Activated T-cell treated with anti-CD3 and anti-CD28 coated beads for 24 hours (primary cell): ENCODE results near the gene NPLOC4.

ENCODE experiments used
- DNase-seq: peaks from one replicate; pipeline ENCODE4 v3.0.0-alpha.2; 2020; ENCODE audit warnings: low read depth

The NPLOC4 gene

DNA sequence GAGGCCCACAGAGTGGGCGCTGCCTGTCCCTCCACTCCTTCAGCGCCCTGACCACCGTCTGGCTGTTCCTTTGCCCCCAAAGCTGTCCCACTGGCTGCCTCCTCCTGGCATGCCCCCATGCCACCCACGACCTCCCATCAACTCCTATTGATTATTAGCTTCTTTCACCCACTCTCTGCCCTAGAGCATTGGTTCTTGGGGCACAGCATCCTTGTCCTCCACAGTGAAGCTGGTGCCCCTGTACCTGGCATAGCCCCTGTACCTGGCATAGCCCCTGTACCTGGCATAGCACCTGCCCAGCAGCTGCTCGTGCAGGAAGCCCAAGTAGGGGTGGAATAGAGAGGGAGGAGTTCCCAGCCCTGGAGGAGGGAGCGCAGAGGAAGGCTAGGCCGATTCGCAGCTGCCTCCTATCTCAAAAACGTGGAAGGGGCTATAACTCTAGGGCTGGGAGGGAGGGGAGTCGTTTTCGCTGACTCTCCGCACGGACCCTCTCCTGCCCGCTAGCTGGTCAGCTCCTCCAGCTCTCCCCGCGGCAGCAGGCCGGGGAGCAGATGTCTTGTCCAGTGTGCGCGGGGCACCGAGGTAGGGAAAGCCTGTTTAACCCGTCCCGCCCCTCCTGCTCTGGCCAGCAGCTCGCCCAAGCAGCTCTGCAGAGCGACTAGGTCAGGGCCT lies 118.7 kb downstream of the NPLOC4 start:
- DNase-seq: no peak

GRCh38 chr17:81517339-81518112 lies 119.4 kb downstream of the NPLOC4 start:
- DNase-seq: no peak

- DNase-seq: no peak
Measured at GRCh38 chr17:81517009-81517338, 119.9 kb downstream of the NPLOC4 start.

DNA sequence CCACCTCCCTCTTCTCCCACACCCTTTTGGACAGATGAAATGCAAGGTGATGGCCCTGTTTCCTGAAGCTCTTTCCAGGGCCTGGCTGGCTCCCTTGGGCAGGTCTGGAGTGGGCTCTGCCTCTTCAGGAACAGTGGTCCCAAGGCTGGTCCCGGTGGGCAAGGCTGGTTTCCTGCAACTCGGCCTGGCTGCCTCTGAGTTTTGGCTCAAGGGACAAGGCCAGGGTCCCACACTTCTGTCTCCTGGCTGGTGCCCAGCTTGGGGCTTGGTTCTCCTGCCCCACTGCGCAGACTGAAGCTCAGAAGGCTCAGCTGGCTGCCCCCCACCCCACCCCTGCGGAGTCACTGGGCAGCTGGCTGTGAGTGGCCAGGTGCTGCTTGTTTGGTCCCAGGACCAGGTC lies 120.5 kb downstream of the NPLOC4 start:
- no peak for DNase-seq

DNA sequence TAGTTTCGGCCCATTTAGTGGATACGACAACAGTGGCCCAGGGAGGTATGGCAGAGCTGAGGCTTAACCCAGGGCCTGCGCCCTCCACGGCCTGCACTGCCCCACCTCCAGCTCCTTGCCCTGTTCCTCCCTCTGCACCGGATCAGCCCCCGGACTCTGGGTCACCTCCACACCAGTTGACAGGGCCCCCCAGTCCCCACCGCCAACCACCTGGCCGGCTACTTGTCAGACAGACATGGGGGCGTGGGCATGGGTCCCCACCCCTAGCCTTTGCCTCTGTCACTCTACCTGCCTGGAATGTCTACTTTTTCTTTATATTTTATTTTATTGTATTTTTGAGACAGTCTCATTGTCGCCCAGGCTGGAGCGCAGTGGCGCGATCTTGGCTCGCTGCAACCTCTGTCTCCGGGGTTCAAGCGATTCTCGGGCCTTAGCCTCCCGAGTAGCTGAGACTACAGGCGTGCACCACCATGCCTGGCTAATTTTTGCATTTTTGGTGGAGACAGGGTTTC lies 121.3 kb downstream of the NPLOC4 start:
- no peak for DNase-seq

DNA sequence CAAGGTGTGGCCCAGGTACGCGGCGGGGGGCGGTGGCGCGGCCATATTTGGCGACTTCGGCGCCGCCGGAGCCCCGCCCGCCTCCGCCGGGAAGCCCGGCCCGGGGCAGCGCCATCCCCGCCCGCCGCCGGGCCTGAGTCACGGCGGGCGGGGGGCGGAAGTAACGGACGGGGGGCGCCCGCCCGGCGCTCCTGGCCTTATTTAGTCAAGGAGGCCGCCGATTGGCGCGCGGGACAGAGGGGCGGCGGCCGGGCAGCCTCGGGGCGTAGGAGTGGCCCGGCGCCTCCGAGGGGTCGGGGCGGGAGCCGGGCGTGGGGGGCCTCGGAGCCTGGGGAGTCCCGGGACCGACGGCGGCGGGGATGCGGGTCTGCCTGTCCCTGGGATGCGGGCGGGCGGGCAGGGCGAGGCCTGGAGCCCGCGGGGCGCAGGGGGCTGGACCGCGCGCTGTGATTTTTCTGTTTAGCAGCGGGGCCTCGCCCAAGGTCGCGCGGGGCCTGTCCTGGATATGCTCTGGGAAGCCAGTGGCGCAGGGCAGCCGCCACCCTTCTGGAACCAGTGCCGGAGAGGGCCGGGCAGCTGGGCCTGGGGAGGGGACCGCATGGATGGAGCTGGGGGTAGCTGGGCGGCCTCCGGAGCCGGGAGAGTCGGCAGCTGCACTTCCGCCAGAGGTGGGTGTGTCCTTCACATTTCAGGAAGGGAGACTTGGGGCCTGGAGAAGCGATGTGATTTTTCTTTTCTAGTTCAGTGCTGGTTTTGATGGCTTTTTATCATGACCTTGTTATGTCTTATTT lies 122.0 kb downstream of the NPLOC4 start:
- peak; percentile 52 for DNase-seq

DNA sequence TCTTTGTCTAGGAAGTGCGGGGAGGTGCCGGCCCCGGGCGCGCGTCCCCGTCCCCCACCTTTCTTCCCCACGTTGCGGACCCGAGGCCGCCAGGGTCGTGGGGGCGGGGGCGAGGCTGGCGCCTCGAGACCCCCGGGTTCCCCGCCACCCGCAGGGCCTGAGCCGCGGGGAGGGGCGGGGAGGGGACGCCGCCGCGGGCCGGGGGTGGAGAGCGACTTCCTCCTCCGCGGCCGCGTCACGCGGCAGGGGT lies 122.5 kb downstream of the NPLOC4 start:
- DNase-seq: no peak

DNA sequence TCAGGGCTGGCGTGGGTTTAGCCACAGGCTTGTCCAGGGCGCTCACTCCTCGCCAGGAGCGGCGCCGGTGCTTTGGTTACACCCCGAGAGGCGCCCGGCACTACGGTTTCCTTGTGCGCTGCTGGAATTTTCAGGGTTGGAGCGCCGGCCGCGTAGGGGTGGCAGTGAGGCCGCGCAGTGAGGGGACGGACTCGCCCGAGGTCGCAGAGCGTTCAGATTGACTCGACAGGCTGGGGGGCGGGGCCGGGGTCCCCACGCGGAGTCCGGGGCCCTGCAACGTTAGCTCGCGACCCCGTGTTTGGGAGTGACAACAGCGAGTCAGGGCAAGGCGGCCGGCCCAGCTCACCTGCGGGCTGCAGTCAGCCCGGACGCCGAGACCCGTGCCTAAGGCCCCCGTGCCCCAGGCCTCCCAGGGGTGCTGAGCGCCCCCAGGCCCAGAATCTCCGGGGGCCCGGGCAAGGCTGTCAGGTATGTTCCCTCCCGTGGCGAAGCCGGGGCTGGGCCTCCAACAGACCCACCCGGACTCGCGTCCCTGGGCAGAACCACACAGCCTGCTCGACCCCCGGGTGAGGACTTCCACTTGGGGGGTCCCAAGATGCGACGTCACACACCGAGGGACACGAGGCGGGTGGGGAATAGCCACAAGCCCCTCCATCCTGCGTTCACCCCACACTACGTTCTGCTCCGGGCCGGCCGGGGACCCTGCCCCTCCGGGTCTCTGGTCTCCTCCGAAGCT lies 123.0 kb downstream of the NPLOC4 start:
- no peak for DNase-seq

GRCh38 chr17:81513372-81513752 lies 123.5 kb downstream of the NPLOC4 start:
- no peak for DNase-seq

DNA sequence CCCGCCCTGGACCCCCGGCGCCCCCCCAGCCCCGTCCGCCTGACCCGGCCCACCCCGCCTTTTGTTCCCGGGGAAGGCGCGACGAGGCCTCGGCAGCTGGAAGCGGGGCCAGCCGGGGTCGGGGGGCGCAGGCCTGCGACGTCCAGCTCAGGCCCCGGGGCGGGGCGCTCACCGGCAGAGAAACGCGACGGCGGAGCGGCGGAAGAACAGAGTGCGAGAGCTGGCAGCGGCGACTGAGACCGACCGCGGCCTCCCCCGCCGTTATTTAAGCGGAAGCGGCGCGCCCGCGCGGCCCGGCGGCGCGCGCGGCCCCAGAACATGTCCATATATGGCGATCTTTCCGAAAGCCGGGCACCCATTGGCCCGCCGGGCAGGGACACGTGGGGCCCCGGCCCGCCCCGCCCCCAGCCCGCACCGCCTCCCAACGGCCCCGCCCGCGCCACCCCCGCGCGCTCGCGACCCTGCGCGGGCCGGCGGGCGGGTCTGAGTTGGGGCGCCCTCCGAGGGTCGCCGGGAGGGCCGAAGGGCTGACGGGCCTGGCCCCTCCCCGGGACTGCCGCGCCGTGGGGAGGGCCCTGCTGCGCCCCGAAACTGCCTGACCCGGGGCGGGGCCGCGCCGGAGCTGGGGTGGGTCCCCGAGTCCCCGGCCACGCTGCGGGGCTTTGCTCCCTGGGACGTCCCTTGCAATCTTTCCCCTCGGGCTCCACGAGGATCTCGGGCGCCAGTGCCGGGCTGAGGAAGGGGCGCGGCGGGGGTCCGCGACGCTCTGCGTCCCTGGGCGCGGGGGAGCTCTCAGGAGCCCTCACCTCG lies 124.1 kb downstream of the NPLOC4 start, which contains the start of gene ACTG1:
TSS of gene ACTG1 (minus strand) at position 238 of the 810 bp plus-strand sequence. CDS start 445 bp downstream, outside the sequence.
- peak; percentile 86 for DNase-seq

- DNase-seq: no peak
Measured at GRCh38 chr17:81511804-81512561, 124.9 kb downstream of the NPLOC4 start.

DNA sequence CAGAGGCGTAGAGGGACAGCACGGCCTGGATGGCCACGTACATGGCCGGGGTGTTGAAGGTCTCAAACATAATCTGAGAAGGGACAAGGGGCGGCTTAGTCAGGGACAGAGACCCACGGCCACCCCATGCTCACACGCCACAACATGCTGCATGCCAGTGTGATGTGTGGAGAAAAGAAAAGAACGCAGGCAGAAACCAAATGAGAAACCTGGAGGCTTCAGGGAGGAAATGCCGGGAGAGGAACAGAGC lies 125.4 kb downstream of the NPLOC4 start:
- no peak for DNase-seq

DNA sequence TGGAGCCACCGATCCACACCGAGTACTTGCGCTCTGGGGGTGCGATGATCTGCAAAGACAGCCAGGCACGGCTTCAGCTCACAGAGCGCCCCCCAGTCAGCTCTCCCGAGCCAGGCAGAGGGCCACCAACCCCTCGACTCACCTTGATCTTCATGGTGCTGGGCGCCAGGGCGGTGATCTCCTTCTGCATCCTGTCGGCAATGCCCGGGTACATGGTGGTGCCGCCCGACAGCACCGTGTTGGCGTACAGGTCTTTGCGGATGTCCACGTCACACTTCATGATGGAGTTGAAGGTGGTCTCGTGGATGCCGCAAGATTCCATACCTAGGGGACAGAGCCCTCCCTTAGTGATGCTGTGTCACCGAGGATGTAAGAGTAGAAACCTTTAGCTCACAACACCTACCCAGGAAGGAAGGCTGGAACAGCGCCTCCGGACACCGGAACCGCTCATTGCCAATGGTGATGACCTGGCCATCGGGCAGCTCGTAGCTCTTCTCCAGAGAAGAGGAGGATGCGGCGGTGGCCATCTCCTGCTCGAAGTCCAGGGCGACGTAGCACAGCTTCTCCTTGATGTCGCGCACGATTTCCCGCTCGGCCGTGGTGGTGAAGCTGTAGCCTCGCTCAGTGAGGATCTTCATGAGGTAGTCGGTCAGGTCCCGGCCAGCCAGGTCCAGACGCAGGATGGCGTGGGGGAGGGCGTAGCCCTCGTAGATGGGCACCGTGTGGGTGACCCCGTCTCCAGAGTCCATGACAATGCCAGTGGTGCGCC lies 125.9 kb downstream of the NPLOC4 start:
- no peak for DNase-seq

GRCh38 chr17:81509972-81510784 lies 126.7 kb downstream of the NPLOC4 start:
- DNase-seq: no peak

- DNase-seq: peak; percentile 26
Measured at GRCh38 chr17:81509207-81509971, 127.5 kb downstream of the NPLOC4 start.

- DNase-seq: no peak
Measured at GRCh38 chr17:81508639-81509206, 128.2 kb downstream of the NPLOC4 start.
